Activated CD8-positive, alpha-beta T cell treated with anti-CD3 and anti-CD28 coated beads for 36 hours (primary cell): ENCODE data around the gene PPP1R3G. TPM values are rescaled to one million over a fixed set of nuclear protein-coding genes. Genes with fewer than 3 reads are reported as not detected.

Source experiments
- ATAC-seq: fragments of 200-7000 bp; cut with Tn5 transposase; one replicate; pipeline ENCODE4 v1.10.0; 2021; ENCODE audit warnings: mild to moderate bottlenecking, moderate library complexity
- CTCF ChIA-PET: fragments of 350-600 bp; sonication (Branson Sonifier 250); formaldehyde crosslinking; loops from one replicate; lab custom pipeline; 2021; ENCODE audit warnings: antibody characterized with exemption; lab: Charles Lee
- POLR2A ChIA-PET: fragments of 350-600 bp; sonication (Branson Sonifier 250); formaldehyde crosslinking; loops from one replicate; lab custom pipeline; 2021; ENCODE audit warnings: antibody characterized with exemption; lab: Charles Lee
- DNase-seq: peaks from one replicate; pipeline ENCODE4 v3.0.0-alpha.2; 2020
- H3K27ac Mint-ChIP-seq: one replicate; pipeline ENCODE4 v1.8.0; 2021; ENCODE audit warnings: mild to moderate bottlenecking, mixed read lengths
- H3K27me3 Mint-ChIP-seq: one replicate; pipeline ENCODE4 v1.8.0; 2021; ENCODE audit warnings: mixed read lengths
- H3K36me3 Mint-ChIP-seq: one replicate; pipeline ENCODE4 v1.8.0; 2021; ENCODE audit warnings: low read depth, mixed read lengths
- H3K4me1 Mint-ChIP-seq: one replicate; pipeline ENCODE4 v1.8.0; 2021; ENCODE audit warnings: low read depth, mixed read lengths
- H3K4me3 Mint-ChIP-seq: one replicate; pipeline ENCODE4 v1.8.0; 2021; ENCODE audit warnings: mild to moderate bottlenecking, moderate library complexity, mixed read lengths
- H3K9me3 Mint-ChIP-seq: one replicate; pipeline ENCODE4 v1.8.0; 2021; ENCODE audit warnings: mixed read lengths
- intact Hi-C: fragments of 100-400 bp; cut with micrococcal nuclease; formaldehyde crosslinking; loops from one replicate; pipeline ENCODE4 v1.10.0; 2022
- total RNA-seq, 2 experiments: library from RNA; stranded (reverse); gene quantifications; one replicate each; pipeline ENCODE4 v1.2.3, GENCODE V29; 2021
- TF ChIP-seq, protein P1 (sequence below): fragments of 200-600 bp; IDR thresholded peaks from one replicate; pipeline ENCODE4 v1.8.0; 2022; ENCODE audit warnings: antibody characterized with exemption, mild to moderate bottlenecking

PPP1R3G gene
- total RNA-seq, 2 experiments from 2014 or later = 0.14 to 0.16 TPM

DNA sequence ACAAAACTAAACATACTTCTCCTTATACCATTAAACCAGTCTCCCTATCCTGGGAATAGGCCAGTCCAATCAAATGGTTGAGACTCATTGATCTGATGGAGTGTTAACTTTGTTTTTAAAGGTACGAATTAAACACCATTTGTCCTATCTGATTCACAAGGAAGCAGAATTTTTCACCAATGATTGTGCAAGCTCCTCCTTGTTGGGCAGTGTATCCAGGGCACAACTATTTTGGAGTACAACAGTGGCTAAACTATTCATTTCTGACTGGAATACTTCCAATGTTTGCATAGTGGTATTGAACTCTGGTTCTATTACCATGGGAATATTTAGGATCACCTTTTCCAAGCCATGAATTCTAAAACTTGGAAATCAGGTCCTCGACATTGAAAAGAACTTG is 5.4 kb upstream of the PPP1R3G start:
- Mint-ChIP-seq H3K27me3 (peaks cover 14% of the 10 kb centered on the region), H3K36me3 (no peaks in the 10 kb centered on the region), H3K9me3 (no peaks in the 10 kb centered on the region), H3K4me3 (no peak overlapping the region), H3K4me1 (peaks cover under 1% of the 10 kb centered on the region), H3K27ac (no peak overlapping the region)
- CTCF ChIA-PET = no interaction called here
- DNase-seq = no peak
- POLR2A ChIA-PET = no interaction called here
- intact Hi-C loops = no loop called here
- TF ChIP-seq, protein P1, sequence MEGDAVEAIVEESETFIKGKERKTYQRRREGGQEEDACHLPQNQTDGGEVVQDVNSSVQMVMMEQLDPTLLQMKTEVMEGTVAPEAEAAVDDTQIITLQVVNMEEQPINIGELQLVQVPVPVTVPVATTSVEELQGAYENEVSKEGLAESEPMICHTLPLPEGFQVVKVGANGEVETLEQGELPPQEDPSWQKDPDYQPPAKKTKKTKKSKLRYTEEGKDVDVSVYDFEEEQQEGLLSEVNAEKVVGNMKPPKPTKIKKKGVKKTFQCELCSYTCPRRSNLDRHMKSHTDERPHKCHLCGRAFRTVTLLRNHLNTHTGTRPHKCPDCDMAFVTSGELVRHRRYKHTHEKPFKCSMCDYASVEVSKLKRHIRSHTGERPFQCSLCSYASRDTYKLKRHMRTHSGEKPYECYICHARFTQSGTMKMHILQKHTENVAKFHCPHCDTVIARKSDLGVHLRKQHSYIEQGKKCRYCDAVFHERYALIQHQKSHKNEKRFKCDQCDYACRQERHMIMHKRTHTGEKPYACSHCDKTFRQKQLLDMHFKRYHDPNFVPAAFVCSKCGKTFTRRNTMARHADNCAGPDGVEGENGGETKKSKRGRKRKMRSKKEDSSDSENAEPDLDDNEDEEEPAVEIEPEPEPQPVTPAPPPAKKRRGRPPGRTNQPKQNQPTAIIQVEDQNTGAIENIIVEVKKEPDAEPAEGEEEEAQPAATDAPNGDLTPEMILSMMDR = no peak
- no peak for ATAC-seq

DNA sequence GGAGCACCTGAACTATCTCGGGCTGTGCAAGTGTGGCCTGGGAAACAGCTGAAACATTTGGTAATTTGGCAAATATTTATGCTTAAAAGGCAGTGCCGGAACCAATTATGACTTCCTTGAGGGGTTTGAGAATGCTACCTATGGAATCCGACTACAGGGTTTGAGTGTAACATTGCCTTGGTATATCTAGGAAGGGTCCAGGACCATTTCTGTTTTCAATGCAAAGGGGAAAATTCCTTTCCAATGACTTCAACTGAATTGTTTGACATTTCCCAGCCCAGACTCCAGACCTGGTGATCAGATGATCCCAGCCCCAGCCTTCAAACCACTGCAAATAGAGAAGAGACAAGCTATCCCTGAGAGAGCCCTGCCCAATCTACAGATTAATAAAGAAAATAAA is 4.6 kb upstream of the PPP1R3G start:
- no peaks in the 10 kb centered on the region for H3K9me3 Mint-ChIP-seq
- intact Hi-C loops = no loop called here
- no peaks in the 10 kb centered on the region for H3K36me3 Mint-ChIP-seq
- H3K4me3 Mint-ChIP-seq = no peak overlapping the region
- no peak overlapping the region for H3K27ac Mint-ChIP-seq
- CTCF ChIA-PET = no interaction called here
- peaks cover 16% of the 10 kb centered on the region for H3K27me3 Mint-ChIP-seq
- ATAC-seq (no peak), DNase-seq (no peak)
- TF ChIP-seq, protein P1 = no peak
- POLR2A ChIA-PET = no interaction called here
- H3K4me1 Mint-ChIP-seq = peaks cover 2% of the 10 kb centered on the region

DNA sequence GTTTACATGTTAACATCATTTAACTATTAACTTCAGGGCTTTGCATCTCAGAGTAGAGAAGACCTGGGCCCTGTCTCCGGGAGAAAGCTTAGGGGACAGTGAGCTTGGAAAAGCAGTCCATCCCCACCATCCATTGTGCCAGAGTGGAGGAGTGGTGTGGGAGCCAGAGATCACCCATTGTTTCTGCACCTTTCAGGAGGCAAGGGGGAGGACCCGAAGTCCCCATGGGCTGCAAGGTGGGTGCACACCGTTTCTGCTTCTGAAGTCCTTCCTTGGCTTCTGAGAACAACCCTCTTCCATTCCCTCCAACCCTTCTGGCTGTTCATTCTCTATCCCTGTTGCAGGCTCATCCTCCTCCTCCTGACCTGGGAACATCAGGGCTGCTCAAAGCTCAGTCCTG is 4.0 kb upstream of the PPP1R3G start:
- TF ChIP-seq, protein P1 = no peak
- no peaks in the 10 kb centered on the region for H3K36me3 Mint-ChIP-seq
- intact Hi-C loops = no loop called here
- DNase-seq (no peak), ATAC-seq (no peak)
- ChIA-PET POLR2A (no interaction called here), CTCF (no interaction called here)
- no peak overlapping the region for H3K4me3 Mint-ChIP-seq
- H3K9me3 Mint-ChIP-seq = no peaks in the 10 kb centered on the region
- peaks cover 15% of the 10 kb centered on the region for H3K27me3 Mint-ChIP-seq
- H3K27ac Mint-ChIP-seq = no peak overlapping the region
- H3K4me1 Mint-ChIP-seq = peaks cover 2% of the 10 kb centered on the region

DNA sequence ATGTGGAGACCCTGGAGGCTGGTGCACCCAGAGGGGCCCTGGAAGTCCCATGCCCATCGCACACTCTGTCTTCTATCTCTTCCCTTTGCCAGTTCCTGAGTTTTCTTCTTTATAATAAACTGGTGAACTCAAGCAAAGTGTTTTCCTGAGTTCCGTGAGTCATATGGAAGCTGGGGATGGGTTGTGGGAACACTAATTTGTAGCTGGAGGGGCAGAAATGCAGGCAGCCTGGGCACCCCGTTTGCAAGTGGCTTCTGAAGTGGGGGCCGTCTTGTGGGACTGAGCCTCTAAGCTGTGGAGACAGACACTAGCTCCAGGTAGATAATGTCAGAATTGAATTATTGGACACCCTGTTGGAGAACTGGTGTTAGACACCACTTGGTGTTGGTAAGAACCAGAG is 3.2 kb upstream of the PPP1R3G start:
- Mint-ChIP-seq H3K9me3 (no peaks in the 10 kb centered on the region), H3K36me3 (no peaks in the 10 kb centered on the region), H3K27ac (no peak overlapping the region), H3K27me3 (peaks cover 23% of the 10 kb centered on the region), H3K4me1 (peaks cover 2% of the 10 kb centered on the region), H3K4me3 (no peak overlapping the region)
- no peak for ATAC-seq
- CTCF ChIA-PET = no interaction called here
- POLR2A ChIA-PET = no interaction called here
- DNase-seq = no peak
- intact Hi-C loops = no loop called here
- TF ChIP-seq, protein P1 = no peak

DNA sequence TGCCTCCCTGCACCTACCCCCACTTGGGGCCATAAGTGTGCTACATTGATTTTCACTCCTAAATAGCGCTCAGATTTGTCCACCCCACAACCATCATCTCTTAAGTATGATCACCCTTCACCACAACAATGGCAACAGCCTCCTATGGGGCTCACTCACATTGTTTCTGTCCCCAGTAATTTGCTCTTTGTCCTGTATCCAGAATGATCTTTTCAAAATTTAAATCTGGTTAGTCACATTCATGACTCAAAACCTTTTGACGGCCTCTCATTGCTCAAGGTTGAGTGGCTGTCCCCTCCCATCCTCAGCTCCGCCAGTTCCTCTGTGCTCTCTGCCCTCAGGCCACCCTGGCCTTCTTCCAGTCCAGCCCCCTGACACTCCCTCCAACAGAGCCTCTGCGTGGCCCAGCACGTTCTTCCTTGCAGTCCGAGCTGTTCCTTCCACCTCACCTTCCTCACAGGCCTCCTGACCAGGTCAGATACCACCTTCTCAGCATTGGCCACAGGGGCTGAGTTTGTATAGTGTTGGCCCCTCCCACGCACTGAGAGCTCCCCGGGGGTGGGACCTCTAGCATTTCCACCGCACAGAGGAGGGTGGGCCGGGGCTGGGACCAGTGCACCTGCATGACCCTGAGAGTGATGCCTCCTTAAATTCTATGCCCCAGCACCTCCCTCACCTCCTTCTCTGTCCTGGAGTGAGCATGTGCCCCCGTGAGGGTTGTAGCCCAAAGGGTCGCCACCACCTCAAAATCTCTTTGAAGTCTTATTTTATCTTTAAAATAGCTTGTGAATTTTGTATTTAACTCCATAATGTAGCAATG is 2.4 kb upstream of the PPP1R3G start:
- POLR2A ChIA-PET = no interaction called here
- Mint-ChIP-seq H3K36me3 (no peaks in the 10 kb centered on the region), H3K4me1 (peaks cover 2% of the 10 kb centered on the region), H3K9me3 (no peaks in the 10 kb centered on the region), H3K27ac (no peak overlapping the region), H3K4me3 (no peak overlapping the region), H3K27me3 (peaks cover 30% of the 10 kb centered on the region)
- DNase-seq (no peak), ATAC-seq (no peak)
- CTCF ChIA-PET = no interaction called here
- intact Hi-C loops = no loop called here
- TF ChIP-seq, protein P1 = no peak
